Nephron progenitor cell (in vitro differentiated cells): ENCODE measurements around the gene TSGA10.
"Not testable (repeated sequence)": the region's sequence is repeated elsewhere in the genome, so short reads cannot be mapped to it uniquely, and the experiment has no call there.

Experiments
- DNase-seq: peaks from one replicate; pipeline ENCODE4 v3.0.0; 2021
- H3K27ac Mint-ChIP-seq: 2 replicates; pipeline ENCODE4 v1.8.0; 2021; ENCODE audit warnings: mild to moderate bottlenecking, moderate library complexity, mixed read lengths
- H3K27me3 Mint-ChIP-seq: 2 replicates; pipeline ENCODE4 v1.8.0; 2021; ENCODE audit warnings: mild to moderate bottlenecking, low read depth, mixed read lengths; ENCODE audit not compliant: poor library complexity
- H3K36me3 Mint-ChIP-seq: 2 replicates; pipeline ENCODE4 v1.8.0; 2021; ENCODE audit warnings: low read depth, mixed read lengths
- H3K4me1 Mint-ChIP-seq: 2 replicates; pipeline ENCODE4 v1.8.0; 2021; ENCODE audit warnings: mixed read lengths
- H3K4me3 Mint-ChIP-seq: 2 replicates; pipeline ENCODE4 v1.8.0; 2021; ENCODE audit warnings: mild to moderate bottlenecking, moderate library complexity, mixed read lengths
- H3K9me3 Mint-ChIP-seq: 2 replicates; pipeline ENCODE4 v1.8.0; 2021; ENCODE audit warnings: mild to moderate bottlenecking, moderate library complexity, mixed read lengths
- TF ChIP-seq, protein P1 (sequence below): fragments of 200-600 bp; sonication (generic); IDR thresholded peaks from 2 replicates; pipeline ENCODE4 v1.5.0; 2021; ENCODE audit warnings: antibody characterized with exemption

Gene TSGA10

DNA sequence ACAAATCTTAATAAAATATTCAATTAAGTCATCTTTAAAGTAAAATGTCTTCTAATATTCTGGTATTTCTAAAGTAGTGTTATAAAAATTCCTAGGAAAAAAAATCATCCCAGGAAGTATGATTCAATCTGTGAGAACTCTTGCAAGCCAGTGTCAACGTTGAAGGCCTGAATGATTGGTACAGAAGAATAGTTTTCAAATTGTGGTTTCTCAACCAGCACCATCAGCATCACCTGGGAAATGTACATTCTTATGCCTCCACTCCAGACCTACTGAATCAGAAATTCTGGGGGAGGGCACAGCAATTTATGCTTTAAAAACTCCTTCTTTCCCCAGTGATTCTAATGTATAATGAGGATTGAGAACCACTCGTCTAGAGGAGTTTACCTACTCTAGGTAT lies 75.5 kb downstream of the TSGA10 start:
- Mint-ChIP-seq H3K27ac (no peak overlapping the region), H3K4me3 (no peak overlapping the region), H3K27me3 (no peaks in the 10 kb centered on the region), H3K4me1 (peaks cover 29% of the 10 kb centered on the region), H3K36me3 (peaks cover 5% of the 10 kb centered on the region), H3K9me3 (no peaks in the 10 kb centered on the region)
- DNase-seq = no peak
- TF ChIP-seq, protein P1, sequence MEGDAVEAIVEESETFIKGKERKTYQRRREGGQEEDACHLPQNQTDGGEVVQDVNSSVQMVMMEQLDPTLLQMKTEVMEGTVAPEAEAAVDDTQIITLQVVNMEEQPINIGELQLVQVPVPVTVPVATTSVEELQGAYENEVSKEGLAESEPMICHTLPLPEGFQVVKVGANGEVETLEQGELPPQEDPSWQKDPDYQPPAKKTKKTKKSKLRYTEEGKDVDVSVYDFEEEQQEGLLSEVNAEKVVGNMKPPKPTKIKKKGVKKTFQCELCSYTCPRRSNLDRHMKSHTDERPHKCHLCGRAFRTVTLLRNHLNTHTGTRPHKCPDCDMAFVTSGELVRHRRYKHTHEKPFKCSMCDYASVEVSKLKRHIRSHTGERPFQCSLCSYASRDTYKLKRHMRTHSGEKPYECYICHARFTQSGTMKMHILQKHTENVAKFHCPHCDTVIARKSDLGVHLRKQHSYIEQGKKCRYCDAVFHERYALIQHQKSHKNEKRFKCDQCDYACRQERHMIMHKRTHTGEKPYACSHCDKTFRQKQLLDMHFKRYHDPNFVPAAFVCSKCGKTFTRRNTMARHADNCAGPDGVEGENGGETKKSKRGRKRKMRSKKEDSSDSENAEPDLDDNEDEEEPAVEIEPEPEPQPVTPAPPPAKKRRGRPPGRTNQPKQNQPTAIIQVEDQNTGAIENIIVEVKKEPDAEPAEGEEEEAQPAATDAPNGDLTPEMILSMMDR = no peak

GRCh38 chr2:99072551-99072950 lies 82.2 kb downstream of the TSGA10 start:
- H3K36me3 Mint-ChIP-seq = no peaks in the 10 kb centered on the region
- no peaks in the 10 kb centered on the region for H3K9me3 Mint-ChIP-seq
- TF ChIP-seq, protein P1 = no peak
- no peak for DNase-seq
- no peaks in the 10 kb centered on the region for H3K27me3 Mint-ChIP-seq
- peaks cover 28% of the 10 kb centered on the region for H3K4me1 Mint-ChIP-seq
- peak overlapping the region; percentile 93 for H3K27ac Mint-ChIP-seq
- H3K4me3 Mint-ChIP-seq = peak overlapping the region; percentile 16

GRCh38 chr2:99067871-99068625 lies 86.7 kb downstream of the TSGA10 start:
- Mint-ChIP-seq H3K9me3 (no peaks in the 10 kb centered on the region), H3K27ac (no peak overlapping the region), H3K36me3 (no peaks in the 10 kb centered on the region), H3K4me3 (no peak overlapping the region), H3K27me3 (no peaks in the 10 kb centered on the region), H3K4me1 (peaks cover 23% of the 10 kb centered on the region)
- TF ChIP-seq, protein P1 = no peak
- DNase-seq = no peak

GRCh38 chr2:99066075-99066958 lies 88.4 kb downstream of the TSGA10 start:
- no peak for DNase-seq
- TF ChIP-seq, protein P1 = peak; percentile 51
- Mint-ChIP-seq H3K4me3 (no peak overlapping the region), H3K27ac (no peak overlapping the region), H3K27me3 (peaks cover 3% of the 10 kb centered on the region), H3K36me3 (no peaks in the 10 kb centered on the region), H3K4me1 (peaks cover 6% of the 10 kb centered on the region), H3K9me3 (no peaks in the 10 kb centered on the region)

DNA sequence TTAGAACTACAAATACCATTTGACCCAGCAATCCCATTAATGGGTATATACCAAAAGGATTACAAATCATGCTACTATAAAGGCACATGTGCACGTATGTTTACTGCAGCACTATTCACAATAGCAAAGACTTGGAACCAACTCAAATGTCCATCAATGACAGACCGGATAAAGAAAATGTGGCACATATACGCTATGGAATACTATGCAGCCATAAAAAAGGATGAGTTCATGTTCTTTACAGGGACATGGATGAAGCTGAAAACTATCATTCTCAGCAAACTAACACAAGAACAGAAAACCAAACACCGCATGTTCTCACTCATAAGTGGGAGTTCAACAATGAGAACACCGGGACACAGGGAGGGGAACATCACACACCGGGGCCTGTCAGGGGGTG lies 105.6 kb downstream of the TSGA10 start:
- H3K36me3 Mint-ChIP-seq = peaks cover 57% of the 10 kb centered on the region
- H3K9me3 Mint-ChIP-seq = peaks cover 76% of the 10 kb centered on the region
- H3K27ac Mint-ChIP-seq, H3K27me3 Mint-ChIP-seq, DNase-seq, H3K4me1 Mint-ChIP-seq, H3K4me3 Mint-ChIP-seq: not testable (repeated sequence)

DNA sequence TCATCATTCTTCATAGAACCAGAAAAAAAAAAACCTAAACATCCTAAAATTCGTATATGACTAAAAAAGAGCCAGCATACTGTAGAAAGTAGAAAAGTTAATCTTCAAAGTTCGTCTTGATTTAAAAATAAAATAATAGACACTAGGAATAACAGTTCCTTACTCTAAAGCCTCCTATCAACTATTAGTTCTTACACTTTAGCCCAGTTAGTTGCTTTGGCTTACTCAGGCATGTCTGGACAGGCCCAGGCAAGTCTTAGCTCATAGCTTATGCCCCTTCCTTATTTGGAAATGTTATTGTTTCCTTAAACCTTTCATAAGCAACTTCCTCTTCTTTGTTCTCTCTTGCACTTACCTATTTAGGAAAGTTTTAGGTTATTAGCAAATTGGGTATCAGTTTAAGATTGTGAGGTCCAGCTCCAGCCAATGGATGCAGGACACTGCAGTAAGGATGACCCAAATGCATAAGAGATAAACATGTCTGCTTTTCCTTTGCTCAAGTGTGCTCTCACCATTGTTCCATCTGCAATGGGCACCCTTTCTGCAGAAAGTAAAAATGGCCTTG lies 113.9 kb downstream of the TSGA10 start:
- H3K27ac Mint-ChIP-seq = not testable (repeated sequence)
- peaks cover 57% of the 10 kb centered on the region for H3K9me3 Mint-ChIP-seq
- peaks cover 50% of the 10 kb centered on the region for H3K36me3 Mint-ChIP-seq

More for the DNA sequence above, 113.9 kb downstream of the TSGA10 start:
- not testable (repeated sequence) for H3K27me3 Mint-ChIP-seq, H3K4me1 Mint-ChIP-seq, DNase-seq, H3K4me3 Mint-ChIP-seq
